Measurements from ENCODE around the gene DCBLD1.

DNA sequence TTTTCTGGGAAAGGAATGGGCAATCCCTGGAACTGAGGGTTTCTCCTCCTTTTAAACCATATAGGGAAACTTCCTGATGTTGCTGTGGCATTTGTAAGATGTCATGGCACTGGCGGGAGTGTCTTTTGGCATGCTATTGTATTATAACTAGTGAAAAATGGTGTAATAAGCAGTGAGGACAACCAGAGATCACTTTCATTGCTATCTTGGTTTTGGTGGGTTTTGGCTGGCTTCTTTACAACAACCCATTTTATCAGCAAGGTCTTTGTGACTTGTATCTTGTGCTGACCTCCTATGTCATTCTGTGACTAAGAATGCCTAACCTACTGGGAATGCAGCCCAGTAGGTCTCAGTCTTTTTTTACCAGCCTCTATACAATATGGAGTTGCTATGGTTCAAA lies 9.1 kb upstream of the DCBLD1 start:
- TF ChIP-seq, protein P1, sequence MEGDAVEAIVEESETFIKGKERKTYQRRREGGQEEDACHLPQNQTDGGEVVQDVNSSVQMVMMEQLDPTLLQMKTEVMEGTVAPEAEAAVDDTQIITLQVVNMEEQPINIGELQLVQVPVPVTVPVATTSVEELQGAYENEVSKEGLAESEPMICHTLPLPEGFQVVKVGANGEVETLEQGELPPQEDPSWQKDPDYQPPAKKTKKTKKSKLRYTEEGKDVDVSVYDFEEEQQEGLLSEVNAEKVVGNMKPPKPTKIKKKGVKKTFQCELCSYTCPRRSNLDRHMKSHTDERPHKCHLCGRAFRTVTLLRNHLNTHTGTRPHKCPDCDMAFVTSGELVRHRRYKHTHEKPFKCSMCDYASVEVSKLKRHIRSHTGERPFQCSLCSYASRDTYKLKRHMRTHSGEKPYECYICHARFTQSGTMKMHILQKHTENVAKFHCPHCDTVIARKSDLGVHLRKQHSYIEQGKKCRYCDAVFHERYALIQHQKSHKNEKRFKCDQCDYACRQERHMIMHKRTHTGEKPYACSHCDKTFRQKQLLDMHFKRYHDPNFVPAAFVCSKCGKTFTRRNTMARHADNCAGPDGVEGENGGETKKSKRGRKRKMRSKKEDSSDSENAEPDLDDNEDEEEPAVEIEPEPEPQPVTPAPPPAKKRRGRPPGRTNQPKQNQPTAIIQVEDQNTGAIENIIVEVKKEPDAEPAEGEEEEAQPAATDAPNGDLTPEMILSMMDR (conservative IDR thresholded peaks at IDR 0.05; ENCODE audit: low read depth, low read length) = no peak
- TF ChIP-seq EZH2 (IDR thresholded peaks at IDR 0.05; ENCODE audit: borderline replicate concordance, low read depth, low read length, poor library complexity, severe bottlenecking) = no peak

All from A673 (cell line).